Sigmoid colon (tissue), 3 donors: ENCODE results near the gene ZBTB22.

Experiments used
- CTCF ChIP-seq, 4 experiments: fragments of 450-650 bp in 3 of 4; fragments of 200-600 bp in 1 of 4; IDR thresholded peaks; one replicate each; pipeline ENCODE4 v1.5.1; 2016 to 2019; ENCODE audit warnings: antibody characterized with exemption in 4 of 4, mild to moderate bottlenecking in 3 of 4, moderate library complexity in 2 of 4
- POLR2A ChIP-seq, 2 donors: fragments of 450-650 bp; IDR thresholded peaks; one replicate each; pipeline ENCODE4 v1.6.1; 2016; ENCODE audit warnings: antibody characterized with exemption in 2 of 2, mild to moderate bottlenecking in 2 of 2, moderate library complexity in 2 of 2

- TF ChIP-seq CTCF (IDR thresholded peaks at IDR 0.05): no peak
- no peak for TF ChIP-seq POLR2A (IDR thresholded peaks at IDR 0.05)
Measured at GRCh38 chr6:33289784-33290315, 27.7 kb downstream of the ZBTB22 start.
